PC-9 (cell line): ENCODE measurements around the gene PYCR2.

ENCODE experiments used
- EZH2 ChIP-seq: fragments of 200-600 bp; sonication (generic); IDR thresholded peaks from 2 replicates; pipeline ENCODE4 v1.8.0; 2017; ENCODE audit warnings: antibody characterized with exemption, low read depth
- TF ChIP-seq, protein P1 (sequence below): fragments of 200-600 bp; sonication (generic); conservative IDR thresholded peaks from 2 replicates; pipeline ENCODE4 v1.6.1; 2017; ENCODE audit warnings: mixed run types, antibody characterized with exemption, mild to moderate bottlenecking, moderate library complexity

DNA sequence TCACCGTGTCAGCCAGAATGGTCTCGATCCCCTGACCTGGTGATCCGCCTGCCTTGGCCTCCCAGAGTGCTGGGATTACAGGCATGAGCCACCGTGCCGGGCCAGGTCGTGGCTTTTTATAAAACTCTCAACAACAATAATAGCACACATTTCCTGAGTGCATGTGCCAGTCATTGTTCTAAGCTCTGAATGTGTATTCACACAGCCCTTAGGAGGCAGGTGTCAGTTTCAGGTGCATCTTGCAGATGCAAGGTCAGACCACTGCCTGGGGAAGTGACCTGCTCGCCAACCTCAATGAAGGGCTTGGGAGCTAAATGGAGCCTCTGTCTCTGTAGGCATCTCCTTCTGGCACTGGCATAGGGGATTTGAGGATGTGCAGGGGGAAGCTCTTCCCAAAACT is 18.5 kb upstream of the PYCR2 start:
- TF ChIP-seq, protein P1, sequence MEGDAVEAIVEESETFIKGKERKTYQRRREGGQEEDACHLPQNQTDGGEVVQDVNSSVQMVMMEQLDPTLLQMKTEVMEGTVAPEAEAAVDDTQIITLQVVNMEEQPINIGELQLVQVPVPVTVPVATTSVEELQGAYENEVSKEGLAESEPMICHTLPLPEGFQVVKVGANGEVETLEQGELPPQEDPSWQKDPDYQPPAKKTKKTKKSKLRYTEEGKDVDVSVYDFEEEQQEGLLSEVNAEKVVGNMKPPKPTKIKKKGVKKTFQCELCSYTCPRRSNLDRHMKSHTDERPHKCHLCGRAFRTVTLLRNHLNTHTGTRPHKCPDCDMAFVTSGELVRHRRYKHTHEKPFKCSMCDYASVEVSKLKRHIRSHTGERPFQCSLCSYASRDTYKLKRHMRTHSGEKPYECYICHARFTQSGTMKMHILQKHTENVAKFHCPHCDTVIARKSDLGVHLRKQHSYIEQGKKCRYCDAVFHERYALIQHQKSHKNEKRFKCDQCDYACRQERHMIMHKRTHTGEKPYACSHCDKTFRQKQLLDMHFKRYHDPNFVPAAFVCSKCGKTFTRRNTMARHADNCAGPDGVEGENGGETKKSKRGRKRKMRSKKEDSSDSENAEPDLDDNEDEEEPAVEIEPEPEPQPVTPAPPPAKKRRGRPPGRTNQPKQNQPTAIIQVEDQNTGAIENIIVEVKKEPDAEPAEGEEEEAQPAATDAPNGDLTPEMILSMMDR = no peak
- no peak for TF ChIP-seq EZH2
